NCI-H2029 (cell line): Measurements from ENCODE around the gene TLR10.
A peak's percentile ranks its signal among the peaks of the same experiment; 100 is the strongest.
"Not testable (repeated sequence)": the region's sequence is repeated elsewhere in the genome, so short reads cannot be mapped to it uniquely, and the experiment has no call there.

ENCODE experiments used
- DNase-seq: peaks from one replicate; lab custom pipeline; 2025; lab: John Stamatoyannopoulos, UW

Gene TLR10, protein sequence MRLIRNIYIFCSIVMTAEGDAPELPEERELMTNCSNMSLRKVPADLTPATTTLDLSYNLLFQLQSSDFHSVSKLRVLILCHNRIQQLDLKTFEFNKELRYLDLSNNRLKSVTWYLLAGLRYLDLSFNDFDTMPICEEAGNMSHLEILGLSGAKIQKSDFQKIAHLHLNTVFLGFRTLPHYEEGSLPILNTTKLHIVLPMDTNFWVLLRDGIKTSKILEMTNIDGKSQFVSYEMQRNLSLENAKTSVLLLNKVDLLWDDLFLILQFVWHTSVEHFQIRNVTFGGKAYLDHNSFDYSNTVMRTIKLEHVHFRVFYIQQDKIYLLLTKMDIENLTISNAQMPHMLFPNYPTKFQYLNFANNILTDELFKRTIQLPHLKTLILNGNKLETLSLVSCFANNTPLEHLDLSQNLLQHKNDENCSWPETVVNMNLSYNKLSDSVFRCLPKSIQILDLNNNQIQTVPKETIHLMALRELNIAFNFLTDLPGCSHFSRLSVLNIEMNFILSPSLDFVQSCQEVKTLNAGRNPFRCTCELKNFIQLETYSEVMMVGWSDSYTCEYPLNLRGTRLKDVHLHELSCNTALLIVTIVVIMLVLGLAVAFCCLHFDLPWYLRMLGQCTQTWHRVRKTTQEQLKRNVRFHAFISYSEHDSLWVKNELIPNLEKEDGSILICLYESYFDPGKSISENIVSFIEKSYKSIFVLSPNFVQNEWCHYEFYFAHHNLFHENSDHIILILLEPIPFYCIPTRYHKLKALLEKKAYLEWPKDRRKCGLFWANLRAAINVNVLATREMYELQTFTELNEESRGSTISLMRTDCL

DNA sequence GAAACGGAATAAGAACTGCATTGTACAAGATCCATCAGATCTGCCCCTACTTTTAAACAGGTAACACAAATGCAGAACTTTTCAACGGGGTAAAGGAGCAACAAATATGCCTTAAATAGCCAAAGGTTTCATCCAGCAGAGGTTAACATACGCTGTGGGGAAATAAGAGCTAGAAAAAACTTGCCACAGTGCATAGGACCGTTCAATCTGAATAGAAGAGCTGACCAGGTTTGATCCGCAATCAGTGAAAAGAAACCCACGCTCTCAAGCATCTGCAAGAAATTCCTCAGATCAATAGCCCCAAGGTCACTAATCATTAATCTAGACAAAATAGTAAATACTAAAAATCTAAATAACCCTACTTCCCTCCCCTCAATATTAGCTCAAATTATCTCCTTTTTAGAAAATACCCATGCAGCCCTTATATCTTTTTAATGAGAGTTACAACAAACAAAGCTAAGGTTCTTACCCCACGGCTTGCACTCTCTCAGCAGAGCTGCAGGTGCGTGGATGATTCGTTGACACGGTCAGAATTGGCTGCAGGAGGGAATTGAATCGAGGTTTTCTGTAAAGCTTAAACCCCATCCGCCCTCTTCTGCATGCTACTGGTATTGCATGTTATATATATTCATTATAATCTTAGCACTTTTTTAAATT, at the start of gene TLR10:
Gene TLR10 (minus strand): TSS at position 539 of the 657 bp plus-strand sequence. CDS start 7,400 bp downstream, outside the sequence.
- peak; percentile 37 for DNase-seq

DNA sequence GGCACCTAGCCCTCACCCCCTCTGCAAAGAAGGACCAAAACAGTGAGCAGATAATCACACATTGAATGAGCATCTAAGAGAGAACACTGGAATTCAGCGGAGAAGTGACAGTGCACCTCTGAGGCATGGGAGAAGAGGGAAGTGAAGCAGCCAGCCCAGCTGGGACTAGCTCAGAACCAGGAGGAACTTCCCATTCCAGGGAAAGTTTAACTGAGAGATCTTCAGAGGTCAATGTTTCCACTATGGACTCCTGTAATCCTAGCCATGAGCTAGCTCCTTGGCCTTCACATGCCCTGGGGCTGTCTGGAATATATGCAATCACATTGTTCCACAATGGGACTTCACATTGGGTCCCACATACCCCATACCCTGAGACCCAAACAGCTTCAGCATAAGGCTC, 49.4 kb upstream of the TLR10 start:
- no peak for DNase-seq

DNA sequence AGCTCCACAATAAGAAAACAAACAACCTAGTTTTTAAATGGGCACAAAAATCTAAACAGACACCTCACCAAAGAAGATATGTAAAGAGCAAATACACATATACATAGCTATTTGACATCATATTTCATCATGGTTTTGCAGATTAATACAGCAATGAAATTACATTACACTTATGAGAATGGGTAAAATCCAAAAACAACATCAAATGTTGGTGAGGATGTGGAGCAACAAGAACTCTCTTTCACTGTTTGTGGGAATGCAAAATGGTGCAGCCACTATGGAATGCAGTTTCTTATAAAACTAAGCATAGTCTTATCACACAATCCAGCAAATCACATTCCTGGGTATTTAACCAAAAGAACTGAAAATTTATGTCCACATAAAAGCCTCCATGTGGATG, 48.9 kb upstream of the TLR10 start:
- DNase-seq: no peak

DNA sequence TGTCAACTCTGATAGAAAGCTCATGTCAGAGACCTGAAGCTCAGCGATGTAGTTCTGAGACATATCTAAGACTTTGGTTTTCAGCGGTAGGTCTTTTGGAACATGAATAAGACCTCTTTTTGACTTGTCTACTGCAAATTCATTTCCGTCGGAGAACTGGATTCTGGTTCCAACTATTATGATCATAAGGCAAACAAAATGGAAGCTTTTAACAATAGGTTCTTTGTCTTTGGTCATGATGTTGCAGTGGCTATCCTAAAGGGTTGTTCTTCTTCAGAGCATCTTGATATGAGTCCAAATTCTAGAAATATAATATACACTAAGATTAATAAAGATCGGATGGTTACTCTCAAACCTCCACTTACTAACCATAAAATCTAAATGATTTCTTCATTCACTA, 46.4 kb upstream of the TLR10 start:
- DNase-seq: no peak

DNA sequence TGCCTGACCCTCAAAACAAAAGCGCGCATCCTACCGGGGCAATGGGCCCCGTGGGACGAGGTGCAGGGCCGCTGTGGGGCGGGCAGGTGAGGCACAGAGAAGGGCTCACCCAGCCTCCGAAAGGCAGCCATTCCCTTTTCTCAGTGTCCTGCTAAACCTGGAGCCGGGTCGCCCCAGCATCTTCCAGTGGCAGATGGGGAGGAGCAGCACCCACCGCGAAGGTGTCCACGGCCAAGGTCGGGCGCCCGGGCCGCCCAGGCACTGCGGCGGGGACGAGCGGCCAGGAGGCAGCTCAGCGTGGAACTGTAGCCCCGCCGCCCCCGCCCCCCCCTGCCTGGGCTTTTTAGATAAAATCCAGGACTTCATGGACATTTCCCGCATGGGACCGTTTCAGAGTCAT, 41.0 kb upstream of the TLR10 start:
- no peak for DNase-seq

DNA sequence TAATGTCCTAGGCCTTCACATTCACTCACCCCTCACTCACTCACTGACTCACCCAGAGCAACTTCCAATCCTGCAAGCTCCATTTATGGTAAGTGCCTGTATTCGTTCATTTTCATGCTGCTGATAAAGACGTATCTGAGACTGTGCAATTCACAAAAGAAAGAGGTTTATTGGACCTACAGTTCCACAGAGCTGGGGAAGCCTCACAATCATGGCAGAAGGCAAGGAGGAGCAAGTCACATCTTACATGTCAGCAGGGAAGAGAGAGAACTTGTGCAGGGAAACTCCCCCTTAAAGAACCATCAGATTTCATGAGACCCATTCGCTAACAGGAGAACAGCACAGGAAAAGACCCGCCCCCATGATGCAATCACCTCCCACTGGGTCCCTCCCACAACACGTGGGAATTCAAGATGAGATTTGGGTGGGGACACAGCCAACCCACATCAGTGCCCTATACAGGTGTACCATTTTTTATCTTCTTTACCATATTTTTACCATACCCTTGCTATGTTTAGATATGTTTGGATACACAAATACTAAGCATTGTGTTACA, 40.0 kb upstream of the TLR10 start:
- no peak for DNase-seq

DNA sequence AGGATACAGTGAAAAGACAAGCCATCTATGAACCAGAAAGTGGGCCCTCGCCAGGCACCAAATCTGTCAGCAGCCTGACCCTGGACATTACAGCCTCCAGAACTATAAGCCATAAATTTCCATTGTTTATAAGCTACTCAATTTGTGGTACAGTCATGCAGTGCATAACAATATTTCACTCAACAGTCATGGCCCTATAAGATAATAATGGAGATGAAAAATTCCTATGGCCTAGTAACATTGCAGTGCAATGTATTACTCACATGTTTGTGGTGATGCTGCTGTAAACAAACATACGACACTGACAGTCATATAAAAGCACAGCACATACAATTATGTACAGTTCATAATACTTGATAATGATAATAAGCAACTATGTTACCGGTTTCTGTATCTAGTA, 38.9 kb upstream of the TLR10 start:
- no peak for DNase-seq

DNA sequence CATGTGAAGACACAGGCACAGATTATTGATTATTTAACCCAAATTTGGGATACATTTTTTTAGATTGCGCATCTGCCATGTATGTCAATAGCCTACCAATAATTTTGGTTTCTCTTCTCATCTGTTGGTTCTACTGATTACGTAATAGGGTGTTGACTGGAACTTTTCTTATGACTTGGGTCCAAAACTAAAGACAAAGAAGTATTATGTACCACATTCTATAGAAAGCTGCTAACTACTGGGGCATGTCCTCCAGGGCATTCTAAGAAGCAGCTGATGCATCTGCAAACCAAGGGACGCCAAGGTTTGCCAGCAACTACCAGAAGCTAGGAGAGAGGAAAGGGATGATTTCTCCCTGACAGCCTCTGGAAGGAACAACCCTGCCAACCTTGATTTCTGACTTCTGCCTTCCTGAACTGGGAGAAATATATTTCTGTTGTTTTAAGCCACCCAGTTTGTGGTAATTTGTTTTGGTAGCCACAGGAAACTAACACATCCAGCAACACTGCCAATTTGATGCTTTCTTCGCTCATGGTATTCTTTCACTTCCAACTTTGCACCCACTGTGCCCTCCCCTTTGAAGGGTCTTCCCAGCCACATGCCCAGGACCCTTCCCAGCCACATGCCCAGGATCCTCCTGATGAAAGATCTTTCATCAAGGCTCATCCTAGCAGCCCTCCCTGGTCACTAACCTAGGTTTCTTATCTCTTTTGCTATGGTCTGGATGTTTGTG, 37.7 kb upstream of the TLR10 start:
- no peak for DNase-seq

DNA sequence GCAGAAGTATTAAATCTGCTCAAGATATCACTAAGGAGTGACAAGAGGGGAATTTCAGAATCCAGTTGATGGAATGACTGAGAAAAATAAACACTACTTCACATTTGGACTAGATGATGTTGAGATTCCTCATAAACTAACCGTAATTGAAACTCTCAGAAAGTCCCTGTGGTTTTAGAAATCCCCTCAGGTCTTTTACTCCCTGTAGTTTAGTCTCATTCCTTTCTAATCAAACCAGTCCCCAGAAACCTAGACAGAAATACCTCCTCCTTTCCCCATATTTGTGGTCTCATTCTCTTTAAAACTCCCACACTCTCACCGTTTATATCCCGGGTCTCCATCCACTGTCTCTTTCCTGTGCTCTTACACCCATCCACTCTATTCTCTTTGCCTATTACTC, 36.8 kb upstream of the TLR10 start:
- DNase-seq: no peak

DNA sequence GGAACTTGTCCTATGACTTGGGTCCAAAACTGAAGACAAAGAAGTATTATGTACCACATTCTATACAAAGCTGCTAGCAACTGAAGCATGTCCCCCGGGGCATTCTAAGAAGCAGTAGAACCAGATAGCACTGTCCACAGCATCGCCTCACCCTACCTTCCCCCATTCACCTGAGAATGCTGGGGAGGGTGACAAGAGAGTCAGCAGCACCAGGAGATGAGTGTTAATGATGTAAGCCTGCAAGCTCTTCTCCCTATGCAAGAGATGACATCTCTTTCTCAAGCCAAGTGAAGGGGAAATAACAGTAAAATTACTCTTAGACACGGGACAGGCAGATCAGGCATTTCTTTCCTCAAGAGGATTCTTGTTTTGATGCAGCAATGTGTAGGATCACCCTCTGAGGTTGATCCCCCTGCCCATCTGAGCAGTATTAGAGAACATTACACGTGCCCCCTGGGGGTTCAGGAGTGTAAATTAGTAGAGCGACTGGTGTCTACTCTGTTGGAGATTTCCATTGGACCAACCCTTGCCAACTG, 35.7 kb upstream of the TLR10 start:
- no peak for DNase-seq

DNA sequence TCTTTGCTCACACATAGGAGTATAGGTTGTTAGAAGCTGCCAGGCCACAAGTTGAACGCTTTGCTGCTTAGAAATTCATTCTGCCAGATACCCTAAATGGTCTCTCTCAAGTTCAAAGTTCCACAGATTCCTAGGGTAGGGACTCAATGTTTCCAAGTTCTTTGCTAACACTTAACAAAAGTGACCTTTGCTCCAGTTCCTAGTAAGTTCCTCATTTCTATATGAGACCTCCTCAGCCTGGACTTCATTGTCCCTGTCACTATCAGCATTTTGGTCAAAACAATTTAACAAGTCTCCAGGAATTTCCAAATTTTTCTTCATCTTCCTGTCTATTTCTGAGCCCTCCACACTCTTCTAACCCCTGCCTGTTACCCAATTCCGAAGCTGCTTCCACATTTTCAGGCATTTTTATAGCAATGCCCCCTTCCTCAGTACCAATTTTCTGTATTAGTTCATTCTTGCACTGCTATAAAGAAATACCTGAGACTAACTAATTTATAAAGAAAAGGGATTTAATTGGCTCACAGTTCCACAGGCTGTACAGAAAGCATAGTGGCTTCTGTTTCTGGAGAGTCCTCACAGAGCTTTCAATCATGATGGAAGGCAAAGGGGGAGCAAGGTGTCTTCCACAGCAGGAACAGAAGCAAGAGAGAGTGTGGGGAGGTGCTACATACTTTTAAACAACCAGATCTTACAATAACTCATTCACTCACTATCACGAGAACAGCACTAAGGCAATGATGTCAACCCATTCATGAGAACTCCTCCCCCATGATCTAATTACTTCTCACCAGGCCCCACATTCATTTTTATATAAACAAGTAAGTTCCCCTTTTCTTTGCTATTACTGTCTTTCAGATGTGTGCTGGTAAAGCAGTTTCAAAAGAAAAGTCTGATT, 33.3 kb upstream of the TLR10 start:
- DNase-seq: no peak

DNA sequence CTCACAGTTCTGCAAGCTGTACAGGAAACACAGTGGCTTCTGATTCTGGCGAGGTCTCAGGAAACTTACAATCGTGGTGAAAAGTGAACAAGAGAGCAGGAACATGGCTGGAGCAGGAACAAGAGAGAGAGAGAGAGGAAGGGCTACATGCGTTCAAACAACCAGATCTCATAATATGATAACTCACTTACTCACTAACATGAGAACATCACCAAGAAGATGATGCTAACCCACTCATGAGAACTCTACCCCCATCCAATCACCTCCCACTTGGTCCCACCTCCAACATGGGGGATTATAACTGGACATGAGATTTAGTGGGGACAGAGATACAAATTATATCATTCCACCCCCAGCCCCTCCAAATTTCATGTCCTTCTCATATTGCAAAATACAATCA, 31.6 kb upstream of the TLR10 start:
- DNase-seq: no peak

DNA sequence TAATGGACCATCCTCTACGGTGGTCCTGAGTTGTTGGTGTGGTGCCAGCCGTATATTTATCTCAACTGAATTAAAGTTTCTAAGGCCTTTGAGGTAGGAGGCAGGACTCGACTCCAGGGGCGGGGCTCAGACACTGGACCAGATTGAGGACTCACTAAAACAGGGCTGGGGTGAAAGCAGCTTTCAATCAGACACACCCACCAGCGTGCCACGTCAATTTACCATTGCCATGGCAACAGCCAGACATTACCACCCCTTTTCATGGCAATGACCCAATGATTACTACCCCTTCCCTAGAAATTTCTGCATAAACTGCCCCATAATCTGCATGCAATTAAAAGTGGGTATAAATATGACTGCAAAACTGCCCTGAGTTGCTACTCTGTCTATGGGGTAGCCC, 28.5 kb upstream of the TLR10 start:
- DNase-seq: no peak

DNA sequence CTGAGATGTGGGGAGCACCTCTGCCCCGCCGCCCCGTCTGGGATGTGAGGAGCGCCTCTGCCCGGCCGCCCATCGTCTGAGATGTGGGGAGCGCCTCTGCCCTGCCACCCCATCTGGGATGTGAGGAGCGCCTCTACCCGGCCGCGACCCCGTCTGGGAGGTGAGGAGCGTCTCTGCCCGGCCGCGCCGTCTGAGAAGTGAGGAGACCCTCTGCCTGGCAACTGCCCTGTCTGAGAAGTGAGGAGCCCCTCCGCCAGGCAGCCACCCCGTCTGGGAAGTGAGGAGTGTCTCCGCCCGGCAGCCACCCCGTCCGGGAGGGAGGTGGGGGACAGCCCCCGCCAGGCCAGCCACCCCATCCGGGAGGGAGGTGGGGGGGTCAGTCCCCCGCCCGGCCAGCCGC, 24.7 kb upstream of the TLR10 start:
- not testable (repeated sequence) for DNase-seq

DNA sequence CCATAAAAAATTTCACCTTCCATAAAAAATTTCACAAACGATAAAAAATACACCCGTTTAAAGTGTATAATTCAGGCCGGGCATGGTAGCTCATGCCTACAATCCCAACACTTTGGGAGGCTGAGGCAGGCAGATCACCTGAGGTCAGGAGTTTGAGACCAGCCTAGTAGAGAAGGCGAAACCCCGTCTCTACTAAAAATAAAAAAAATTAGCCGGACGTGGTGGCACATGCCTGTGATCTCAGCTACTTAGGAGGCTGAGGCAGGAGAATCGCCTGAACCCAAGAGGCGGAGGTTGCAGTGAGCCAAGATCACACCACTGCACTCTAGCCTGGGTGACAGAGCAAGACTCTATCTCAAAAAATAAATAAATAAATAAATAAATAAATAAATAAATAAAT, 23.5 kb upstream of the TLR10 start:
- not testable (repeated sequence) for DNase-seq

DNA sequence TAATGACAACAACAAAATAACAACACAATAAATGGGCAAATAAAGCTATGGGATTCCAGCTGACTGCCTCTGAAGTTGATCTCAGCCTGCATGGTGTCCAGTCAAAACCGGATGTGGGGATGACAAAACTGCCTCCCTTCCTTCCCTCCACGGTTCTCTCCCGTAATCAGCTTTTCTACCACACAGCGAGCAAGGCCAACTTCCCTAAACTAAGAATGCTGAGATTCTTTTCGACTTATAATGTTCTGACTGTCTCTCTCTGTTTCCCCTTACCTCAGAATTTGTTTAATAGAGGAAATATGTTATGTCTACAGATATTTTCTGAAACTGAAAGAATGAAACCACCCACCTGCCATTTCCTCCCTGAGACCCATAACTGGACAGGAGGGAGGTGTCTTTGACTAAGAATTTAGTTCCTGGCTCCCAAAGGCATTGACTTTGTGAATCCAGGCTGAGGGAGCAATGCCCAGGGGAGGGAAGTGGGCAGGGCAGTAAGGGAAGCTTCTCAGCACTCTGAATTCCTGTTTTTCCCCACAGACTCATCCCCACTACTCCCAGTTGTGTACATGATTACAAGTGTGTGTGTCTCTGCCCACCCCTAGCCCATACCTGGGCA, 22.8 kb upstream of the TLR10 start:
- peak; percentile 18 for DNase-seq

DNA sequence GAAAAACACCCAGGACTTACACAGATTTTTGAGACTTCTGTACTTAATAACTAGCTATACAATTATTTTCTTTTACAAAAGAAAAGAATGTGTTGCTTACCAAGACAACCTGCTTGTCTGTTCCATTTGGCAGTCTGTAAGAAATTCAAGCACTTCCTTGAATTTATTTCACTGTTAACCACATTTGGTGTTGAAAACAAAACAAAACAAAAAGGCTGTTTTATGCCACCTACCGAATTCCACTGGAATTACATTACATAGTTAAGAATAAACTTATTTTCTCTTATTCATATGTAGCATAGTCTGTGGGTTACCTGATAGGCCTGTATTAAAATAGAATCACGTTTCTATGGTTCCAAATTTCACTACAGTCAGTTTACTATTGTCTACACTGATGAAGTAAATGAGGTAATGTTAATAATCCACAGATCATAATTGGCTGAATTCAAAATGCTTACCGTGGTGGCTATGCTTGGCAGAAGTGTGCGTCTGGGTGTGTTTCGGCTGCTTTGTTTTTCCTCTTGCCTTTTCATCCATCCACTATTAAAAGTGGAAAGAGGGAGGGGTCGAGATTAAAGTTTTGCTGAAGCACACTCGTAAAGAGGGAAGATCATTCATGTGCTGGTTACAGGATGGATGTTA, 22.0 kb upstream of the TLR10 start, which contains the start of gene TLR1:
Gene TLR1 (minus strand): TSS at position 138 of the 642 bp plus-strand sequence. CDS start 5,960 bp downstream, outside the sequence.
- DNase-seq: peak; percentile 57

DNA sequence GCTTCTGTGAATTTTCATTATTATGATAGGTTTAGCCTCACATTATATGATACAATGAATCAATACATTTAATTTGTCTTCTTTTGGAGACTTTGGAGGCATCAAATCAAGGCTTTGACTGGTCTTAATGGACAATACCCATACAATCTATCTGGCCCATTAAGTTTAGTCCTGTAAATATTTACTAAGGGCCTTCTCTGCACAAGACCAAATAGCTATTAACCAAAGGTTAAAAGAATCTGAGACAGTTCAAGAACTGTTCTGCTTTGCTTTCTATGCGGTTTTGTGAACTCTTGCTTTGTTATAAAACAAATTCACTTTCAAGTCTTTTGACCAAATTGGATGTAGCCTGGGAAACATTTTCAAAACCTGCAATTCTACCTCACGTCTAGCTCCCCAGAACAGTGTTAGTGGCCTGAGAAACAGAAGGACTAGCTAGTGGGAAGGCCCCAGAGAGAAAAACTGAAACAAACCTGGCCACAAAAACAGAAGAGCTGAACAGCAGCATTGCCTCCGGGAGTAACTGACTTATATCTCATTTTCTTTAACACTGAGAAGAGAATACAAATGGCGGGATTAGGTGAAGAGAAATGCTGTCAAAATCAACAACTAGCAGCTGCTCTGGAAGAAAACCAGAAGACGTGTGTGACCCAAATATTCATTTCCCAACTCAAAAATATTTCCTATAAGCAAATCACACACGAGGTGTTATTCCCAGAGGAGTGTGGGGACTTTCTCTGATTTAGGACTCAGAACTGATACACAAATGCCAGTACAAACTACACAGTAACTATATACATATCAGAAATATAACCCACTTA, 21.3 kb upstream of the TLR10 start:
- DNase-seq: no peak
